Measurements from ENCODE around the gene NELFCD. TPM values are rescaled to one million over a fixed set of nuclear protein-coding genes. Genes with fewer than 3 reads are reported as not detected.
"Not testable (repeated sequence)": the region's sequence is repeated elsewhere in the genome, so short reads cannot be mapped to it uniquely, and the experiment has no call there.

Gene NELFCD
- total RNA-seq, 1 donor = 46.7 TPM

DNA sequence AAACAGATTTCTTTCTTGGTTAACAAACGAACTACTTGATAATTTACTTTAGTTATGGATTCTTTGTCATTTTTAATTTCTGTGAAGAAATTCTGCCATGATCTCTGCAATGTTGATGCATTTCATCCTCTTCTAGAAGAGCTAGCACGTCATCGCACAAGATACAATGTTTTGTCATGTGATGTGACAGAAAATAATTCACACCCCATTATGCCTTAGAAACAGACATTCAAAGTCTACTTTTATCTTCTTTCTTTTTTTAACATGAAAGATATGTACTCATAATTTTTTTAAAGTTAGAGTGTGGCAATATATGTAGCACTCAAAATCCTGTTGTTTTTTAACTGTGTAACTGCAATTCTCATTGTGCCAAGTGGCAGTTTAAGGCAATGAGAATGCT, 39.6 kb upstream of the NELFCD start:
- H3K9me3 ChIP-seq (ENCODE audit: low read depth, low read length) = no peaks in the 10 kb centered on the region
- H2AFZ ChIP-seq (ENCODE audit: low read length) = no peak overlapping the region
- H3K27me3 ChIP-seq (ENCODE audit: insufficient read depth, low read length) = peaks cover 10% of the 10 kb centered on the region
- no peaks in the 10 kb centered on the region for H3K36me3 ChIP-seq (ENCODE audit: insufficient read depth, low read length)
- H3K4me3 ChIP-seq (ENCODE audit: insufficient read depth, low read length) = no peak overlapping the region
- TF ChIP-seq, protein P1, sequence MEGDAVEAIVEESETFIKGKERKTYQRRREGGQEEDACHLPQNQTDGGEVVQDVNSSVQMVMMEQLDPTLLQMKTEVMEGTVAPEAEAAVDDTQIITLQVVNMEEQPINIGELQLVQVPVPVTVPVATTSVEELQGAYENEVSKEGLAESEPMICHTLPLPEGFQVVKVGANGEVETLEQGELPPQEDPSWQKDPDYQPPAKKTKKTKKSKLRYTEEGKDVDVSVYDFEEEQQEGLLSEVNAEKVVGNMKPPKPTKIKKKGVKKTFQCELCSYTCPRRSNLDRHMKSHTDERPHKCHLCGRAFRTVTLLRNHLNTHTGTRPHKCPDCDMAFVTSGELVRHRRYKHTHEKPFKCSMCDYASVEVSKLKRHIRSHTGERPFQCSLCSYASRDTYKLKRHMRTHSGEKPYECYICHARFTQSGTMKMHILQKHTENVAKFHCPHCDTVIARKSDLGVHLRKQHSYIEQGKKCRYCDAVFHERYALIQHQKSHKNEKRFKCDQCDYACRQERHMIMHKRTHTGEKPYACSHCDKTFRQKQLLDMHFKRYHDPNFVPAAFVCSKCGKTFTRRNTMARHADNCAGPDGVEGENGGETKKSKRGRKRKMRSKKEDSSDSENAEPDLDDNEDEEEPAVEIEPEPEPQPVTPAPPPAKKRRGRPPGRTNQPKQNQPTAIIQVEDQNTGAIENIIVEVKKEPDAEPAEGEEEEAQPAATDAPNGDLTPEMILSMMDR (IDR thresholded peaks at IDR 0.05; ENCODE audit: extremely low read depth, low read depth, low read length) = no peak
- H3K4me1 ChIP-seq (ENCODE audit: insufficient read depth, low read length) = no peaks in the 10 kb centered on the region
- H3K27ac ChIP-seq (ENCODE audit: low read depth, low read length) = no peak overlapping the region
- DNase-seq (ENCODE audit: insufficient read length, low spot score, missing footprints) = no peak
- no peak overlapping the region for H3K4me2 ChIP-seq (ENCODE audit: insufficient read depth, low read length)
- peaks cover 2% of the 10 kb centered on the region for H4K20me1 ChIP-seq (ENCODE audit: insufficient read depth, low read length)
- H3K79me2 ChIP-seq (ENCODE audit: insufficient read depth, low read length) = no peaks in the 10 kb centered on the region

DNA sequence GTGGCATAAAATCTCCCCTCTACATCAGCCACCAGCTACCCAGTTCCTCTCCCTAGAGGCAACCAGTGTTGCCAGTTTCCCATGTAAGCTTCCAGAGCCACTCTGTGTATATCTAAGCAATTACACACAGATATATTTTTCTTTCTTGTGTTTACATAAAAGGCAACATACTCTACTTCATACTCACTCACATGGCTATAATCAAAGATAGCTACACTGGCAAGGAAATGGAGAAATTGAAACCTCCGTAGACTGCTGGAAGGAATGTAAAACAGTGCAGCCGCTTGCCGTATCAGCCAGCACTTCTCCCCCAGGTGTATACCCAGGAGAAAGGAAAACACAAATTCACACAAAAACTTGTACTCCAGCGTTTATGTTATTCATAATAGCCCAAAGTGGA, 38.5 kb upstream of the NELFCD start:
- Histone ChIP-seq H3K27ac (ENCODE audit: low read depth, low read length) (no peak overlapping the region), H3K4me2 (ENCODE audit: insufficient read depth, low read length) (no peak overlapping the region), H3K27me3 (ENCODE audit: insufficient read depth, low read length) (peaks cover 10% of the 10 kb centered on the region), H3K36me3 (ENCODE audit: insufficient read depth, low read length) (no peaks in the 10 kb centered on the region), H2AFZ (ENCODE audit: low read length) (no peak overlapping the region), H4K20me1 (ENCODE audit: insufficient read depth, low read length) (peaks cover 2% of the 10 kb centered on the region), H3K4me1 (ENCODE audit: insufficient read depth, low read length) (no peaks in the 10 kb centered on the region), H3K4me3 (ENCODE audit: insufficient read depth, low read length) (no peak overlapping the region), H3K9me3 (ENCODE audit: low read depth, low read length) (no peaks in the 10 kb centered on the region), H3K79me2 (ENCODE audit: insufficient read depth, low read length) (no peaks in the 10 kb centered on the region)
- TF ChIP-seq, protein P1 (IDR thresholded peaks at IDR 0.05; ENCODE audit: extremely low read depth, low read depth, low read length) = no peak
- DNase-seq (ENCODE audit: insufficient read length, low spot score, missing footprints) = no peak

DNA sequence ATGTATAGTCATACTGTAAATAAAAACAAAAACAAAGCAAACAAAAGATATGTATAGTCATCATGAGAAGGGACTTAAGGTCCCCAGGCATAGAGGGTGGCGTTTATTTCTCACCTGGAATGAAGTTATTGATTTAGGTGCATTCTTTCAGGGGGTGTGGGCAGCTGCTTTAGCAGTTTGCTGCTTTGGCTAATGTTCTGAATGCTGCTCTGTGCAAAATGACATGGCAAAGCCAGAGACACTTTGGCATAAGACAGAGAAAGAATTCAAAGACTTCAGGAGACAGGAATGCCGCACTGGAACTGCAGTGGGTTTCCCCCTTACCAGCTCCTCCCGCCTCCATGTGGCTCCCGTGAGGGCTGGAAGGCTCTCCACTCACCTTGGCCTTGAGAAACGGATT, 36.4 kb upstream of the NELFCD start:
- H3K27ac ChIP-seq (ENCODE audit: low read depth, low read length) = no peak overlapping the region
- no peak for DNase-seq (ENCODE audit: insufficient read length, low spot score, missing footprints)

DNA sequence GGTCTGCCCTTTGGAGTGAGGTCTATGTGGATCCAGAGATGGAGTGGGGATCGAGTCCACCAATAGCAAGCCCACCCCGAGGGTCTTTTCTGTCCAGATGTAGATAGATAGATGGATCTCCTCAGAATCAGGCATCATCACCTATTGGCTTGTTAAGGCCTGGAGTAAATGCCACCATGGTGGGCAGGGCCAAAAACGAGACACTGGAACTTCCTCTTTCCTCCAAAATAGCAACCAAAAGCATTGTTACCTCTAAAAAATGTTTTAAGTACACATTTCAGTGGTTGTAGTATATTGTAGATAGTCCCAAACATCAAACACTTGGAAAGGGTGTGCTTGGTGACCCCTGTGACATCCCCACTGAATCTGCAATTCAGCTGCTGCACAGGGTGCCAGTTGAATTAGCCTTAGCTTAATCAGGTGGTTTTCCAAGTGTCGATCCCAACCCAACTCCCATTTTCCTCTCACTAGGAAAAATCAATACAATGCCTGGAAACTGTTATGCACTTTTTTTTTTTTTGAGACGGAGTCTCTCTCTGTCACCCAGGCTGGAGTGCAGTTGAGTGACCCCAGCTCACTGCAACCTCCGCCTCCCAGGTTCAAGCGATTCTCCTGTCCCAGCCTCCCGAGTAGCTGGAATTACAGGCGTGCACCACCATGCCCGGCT, 35.0 kb upstream of the NELFCD start:
- DNase-seq (ENCODE audit: insufficient read length, low spot score, missing footprints) = no peak
- Histone ChIP-seq H3K9me3 (ENCODE audit: low read depth, low read length) (no peaks in the 10 kb centered on the region), H4K20me1 (ENCODE audit: insufficient read depth, low read length) (no peaks in the 10 kb centered on the region), H3K4me1 (ENCODE audit: insufficient read depth, low read length) (no peaks in the 10 kb centered on the region), H3K27ac (ENCODE audit: low read depth, low read length) (no peak overlapping the region), H3K79me2 (ENCODE audit: insufficient read depth, low read length) (no peaks in the 10 kb centered on the region), H3K4me3 (ENCODE audit: insufficient read depth, low read length) (no peak overlapping the region), H3K36me3 (ENCODE audit: insufficient read depth, low read length) (no peaks in the 10 kb centered on the region), H2AFZ (ENCODE audit: low read length) (no peak overlapping the region), H3K27me3 (ENCODE audit: insufficient read depth, low read length) (no peaks in the 10 kb centered on the region), H3K4me2 (ENCODE audit: insufficient read depth, low read length) (no peak overlapping the region)
- TF ChIP-seq, protein P1 (IDR thresholded peaks at IDR 0.05; ENCODE audit: extremely low read depth, low read depth, low read length) = no peak

More for the DNA sequence above, 36.4 kb upstream of the NELFCD start:
- Histone ChIP-seq H3K4me2 (ENCODE audit: insufficient read depth, low read length) (no peak overlapping the region), H3K4me1 (ENCODE audit: insufficient read depth, low read length) (no peaks in the 10 kb centered on the region), H4K20me1 (ENCODE audit: insufficient read depth, low read length) (no peaks in the 10 kb centered on the region), H3K27me3 (ENCODE audit: insufficient read depth, low read length) (no peaks in the 10 kb centered on the region), H3K4me3 (ENCODE audit: insufficient read depth, low read length) (no peak overlapping the region), H3K36me3 (ENCODE audit: insufficient read depth, low read length) (no peaks in the 10 kb centered on the region), H2AFZ (ENCODE audit: low read length) (no peak overlapping the region), H3K79me2 (ENCODE audit: insufficient read depth, low read length) (no peaks in the 10 kb centered on the region), H3K9me3 (ENCODE audit: low read depth, low read length) (no peaks in the 10 kb centered on the region)
- TF ChIP-seq, protein P1 (IDR thresholded peaks at IDR 0.05; ENCODE audit: extremely low read depth, low read depth, low read length) = no peak

DNA sequence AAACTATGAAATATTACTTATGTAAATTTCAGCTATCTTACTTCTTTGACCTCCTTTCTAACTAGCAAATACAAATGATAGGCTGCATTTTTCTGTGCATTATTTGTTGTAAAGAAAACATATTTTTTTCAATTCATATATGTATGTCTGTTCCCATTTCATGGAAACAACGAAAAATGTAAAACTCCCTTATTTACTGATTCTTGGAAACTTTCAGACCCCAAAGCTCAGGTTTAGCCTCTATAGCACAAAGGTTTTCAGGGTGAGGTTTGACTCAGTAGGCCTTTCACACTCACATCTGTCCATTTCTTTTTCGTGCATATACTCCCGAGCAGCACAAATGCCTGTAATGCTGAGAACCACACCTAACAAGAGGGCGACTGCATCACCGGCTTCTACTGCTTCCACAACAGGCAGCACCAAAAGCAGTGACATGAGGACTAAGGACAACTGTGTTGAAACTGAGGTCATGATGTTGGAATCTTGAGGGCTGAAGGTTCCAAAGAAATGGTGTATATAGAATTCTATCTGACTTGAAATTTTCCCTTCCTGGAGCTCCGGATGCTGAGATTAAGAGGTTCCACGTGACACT, 33.2 kb upstream of the NELFCD start:
- H3K4me2 ChIP-seq (ENCODE audit: insufficient read depth, low read length); H2AFZ ChIP-seq (ENCODE audit: low read length); H3K36me3 ChIP-seq (ENCODE audit: insufficient read depth, low read length); DNase-seq (ENCODE audit: insufficient read length, low spot score, missing footprints); H3K27ac ChIP-seq (ENCODE audit: low read depth, low read length); H4K20me1 ChIP-seq (ENCODE audit: insufficient read depth, low read length); H3K4me1 ChIP-seq (ENCODE audit: insufficient read depth, low read length); H3K79me2 ChIP-seq (ENCODE audit: insufficient read depth, low read length); H3K27me3 ChIP-seq (ENCODE audit: insufficient read depth, low read length); H3K9me3 ChIP-seq (ENCODE audit: low read depth, low read length); H3K4me3 ChIP-seq (ENCODE audit: insufficient read depth, low read length): not testable (repeated sequence)

Measured in osteoblast (primary cell).